GM19043 (cell line): ENCODE measurements around the gene RAP2A.

Source experiments
- ATAC-seq: cut with Tn5 transposase; IDR thresholded peaks from one replicate; pipeline ENCODE4 v1.9.1; 2021; ENCODE audit warnings: low read depth; ENCODE audit not compliant: unreplicated experiment

RAP2A gene

DNA sequence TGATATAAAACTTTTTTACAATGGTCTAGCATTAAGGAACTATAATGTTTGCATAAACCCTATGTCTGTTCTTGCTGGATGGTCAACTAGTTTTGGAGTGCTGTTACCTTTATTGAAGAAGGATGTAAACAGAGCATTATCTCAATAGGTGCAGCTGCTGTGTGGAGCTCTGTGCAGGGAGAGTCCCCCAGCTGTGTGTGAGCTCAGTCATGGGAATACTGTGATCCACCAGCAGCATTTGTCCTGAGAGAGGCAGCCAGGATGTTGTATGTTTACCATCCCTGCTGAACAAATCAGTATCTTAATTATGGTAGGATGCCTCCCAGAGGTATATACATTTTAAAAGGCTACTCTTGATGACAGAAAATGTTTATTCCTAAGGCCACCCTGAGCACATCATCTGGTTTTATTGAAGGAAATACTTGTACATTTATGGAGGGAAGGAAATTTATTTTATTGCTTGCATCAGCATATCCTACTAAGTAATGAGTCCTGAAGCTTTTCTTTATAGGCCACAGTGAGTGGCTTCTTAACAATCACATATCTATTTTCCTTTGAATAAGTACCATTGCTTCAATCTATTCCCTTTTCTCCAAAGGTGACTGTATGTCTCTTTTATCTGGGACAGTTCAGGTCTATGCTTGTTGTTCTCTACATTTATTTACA, 11.7 kb downstream of the RAP2A start:
- ATAC-seq = no peak

DNA sequence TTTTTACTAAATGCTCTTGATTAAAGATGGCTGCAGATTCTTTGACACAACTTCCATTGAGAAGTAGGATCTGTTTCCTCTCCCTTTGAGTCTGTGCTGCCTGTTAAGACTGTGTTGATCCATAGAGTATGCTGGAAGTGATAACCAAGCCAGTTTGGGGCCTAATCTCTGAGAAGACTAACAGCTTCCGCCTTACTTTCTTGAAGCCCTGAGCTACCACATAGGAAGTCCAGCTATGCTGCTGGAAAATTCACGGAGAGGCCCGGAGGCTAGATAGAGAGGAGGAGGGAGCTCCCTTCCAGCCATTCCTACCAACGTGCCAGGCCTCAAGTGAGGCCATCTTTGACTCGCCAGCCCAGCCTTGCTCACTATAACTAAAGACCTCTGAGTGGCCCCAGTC, 12.5 kb downstream of the RAP2A start:
- no peak for ATAC-seq

DNA sequence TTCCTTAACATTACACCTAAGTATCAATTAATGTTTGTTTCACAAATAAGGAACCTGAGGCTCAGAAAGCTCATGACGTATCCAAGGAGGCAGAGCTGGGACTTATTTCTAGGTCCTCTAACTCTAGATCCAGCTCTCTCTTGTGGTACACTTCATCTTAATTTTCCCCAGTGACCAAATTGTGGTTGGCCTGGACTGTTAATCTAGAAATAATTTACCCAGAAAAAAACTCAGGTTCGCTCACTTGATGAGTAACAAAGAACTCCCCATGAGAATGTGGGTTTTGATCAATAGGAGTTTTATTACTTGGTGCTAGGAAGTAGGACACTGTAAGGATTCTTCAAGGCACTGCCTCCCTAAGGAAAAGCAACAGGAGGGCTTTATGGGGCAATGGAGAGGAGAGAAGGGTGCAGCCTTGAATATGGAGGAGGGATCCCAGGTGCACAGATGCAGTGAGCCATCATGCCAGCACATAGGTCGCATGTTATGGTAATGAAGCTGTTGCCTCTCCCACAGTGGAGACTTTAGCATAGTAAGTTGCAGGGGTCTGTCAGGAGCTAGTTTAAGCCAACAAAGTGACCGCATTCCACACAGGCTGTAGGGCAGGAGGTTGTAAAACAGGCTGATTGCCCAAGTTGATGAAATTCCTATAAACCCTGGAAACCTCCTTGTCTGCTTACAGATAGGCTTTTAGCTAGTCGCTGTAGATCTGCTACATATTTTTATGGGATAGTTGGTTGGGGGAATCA, 14.7 kb downstream of the RAP2A start:
- ATAC-seq = peak; percentile 61

DNA sequence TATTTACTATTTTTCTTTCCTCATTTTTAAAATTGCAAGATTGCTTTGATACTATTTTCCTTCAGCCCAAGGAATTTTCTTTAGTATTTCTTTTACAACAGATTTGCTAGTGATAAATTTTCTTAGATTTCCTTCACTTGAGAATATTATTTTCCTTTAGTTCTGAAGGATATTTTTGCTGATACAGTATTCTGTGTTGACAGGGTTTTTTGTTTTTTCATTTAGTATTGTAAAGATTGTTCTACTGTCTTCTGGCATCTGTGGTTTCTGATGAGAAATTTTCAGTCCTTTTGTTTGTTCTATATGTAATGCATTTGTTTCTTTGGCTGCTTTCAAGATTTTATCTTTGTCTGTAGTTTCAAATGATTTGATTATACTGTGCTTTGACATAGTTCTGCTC, 20.7 kb downstream of the RAP2A start:
- ATAC-seq = no peak

DNA sequence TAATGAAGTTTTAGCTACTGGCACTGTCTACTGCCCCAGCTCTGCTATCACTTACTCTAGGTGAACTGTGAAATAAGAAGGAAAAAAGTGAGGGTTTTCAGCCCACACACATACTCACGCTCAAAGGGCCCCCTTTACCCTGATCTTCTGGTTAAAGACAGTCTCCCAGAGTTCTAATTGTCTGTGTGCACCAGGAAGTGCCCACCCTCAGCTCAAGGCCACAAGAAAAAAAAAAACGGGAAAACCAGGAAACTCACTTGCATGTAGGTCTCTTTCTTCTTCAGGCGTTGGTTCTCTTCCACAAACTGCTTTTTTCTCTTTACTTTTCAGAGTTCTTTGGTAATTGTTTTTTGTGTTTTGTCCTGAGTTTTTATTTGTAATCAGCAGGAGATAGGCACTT, 22.1 kb downstream of the RAP2A start:
- ATAC-seq = no peak

DNA sequence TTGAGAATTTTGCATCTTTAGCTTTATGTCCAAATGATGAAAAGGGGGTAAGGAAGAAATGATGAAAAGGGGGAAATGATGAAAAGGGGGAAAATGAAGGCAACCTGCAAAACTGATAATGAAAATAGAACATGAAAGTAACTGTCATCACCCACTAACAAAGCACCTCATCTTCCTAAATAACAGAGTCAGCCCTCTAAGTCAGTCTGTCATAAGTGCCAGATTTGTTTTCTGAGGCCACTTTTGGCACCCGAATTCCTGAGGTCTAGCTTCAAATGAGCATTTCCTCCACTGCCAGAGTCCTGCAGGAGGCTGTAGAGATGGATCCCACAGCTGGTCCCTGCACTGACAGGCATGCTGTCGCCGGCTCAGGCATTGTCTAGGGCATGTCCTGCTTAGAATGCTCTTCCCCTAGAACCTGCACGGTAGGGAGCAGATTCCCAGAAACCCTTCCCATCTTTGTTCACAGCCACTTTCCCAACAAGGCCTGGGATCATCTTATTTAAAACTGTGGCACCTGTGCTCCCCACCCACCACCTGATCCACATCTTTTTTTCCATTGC, 25.3 kb downstream of the RAP2A start:
- peak; percentile 19 for ATAC-seq

DNA sequence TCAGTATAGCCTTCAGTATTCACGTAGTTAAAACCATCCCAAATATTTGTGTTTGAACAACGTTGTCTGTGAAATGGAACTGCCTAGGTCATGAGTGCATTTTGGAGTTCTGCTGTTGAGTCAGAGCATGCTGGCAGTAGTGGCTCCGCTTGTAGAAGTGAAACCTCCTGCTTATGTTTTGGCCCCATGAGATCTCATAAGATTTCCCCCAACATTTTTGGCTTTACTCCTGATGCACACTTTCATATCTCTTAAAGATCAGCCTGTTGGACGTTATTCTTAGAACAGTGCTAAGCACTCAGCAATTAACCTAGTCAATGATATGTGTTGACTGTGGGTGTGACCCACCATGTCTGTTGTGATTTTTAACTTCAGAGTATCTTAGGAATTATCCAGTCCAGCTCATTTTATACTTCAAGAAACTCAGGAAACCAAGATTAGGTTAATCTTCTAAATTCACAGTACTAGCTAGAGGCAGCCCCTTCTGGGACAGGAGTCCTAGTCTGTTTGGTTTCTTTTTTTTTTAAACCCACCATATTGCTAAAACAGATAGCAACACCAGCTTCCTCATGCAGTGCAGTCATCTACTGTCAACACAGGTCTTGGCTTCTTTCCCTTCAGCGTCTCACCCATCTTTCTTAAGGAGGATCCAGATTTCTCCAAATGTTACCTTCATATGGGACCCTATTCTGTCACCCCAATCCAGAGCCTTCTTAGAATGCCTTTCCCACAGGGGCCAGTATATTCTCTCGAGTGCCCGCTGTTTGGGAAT, 26.2 kb downstream of the RAP2A start:
- peak; percentile 95 for ATAC-seq

DNA sequence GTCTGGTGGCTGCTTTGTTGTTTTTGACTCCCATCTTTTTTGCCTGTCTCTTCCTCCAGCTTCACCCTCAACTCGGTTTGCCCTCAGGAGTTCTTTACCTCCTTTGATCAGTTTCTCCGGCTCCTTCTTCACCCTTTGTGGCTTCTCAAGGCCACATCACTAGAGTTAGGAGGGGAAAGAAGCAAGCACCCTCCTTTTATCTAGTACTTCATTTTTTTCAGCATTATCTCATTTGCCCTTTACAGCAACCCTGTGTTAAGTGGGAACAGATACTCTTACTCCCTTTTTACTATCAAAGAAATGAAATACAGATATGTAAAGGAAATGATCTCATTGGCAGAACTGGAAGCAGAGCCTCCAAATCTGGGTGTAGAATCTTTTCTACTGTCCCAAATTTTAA, 26.9 kb downstream of the RAP2A start:
- no peak for ATAC-seq

DNA sequence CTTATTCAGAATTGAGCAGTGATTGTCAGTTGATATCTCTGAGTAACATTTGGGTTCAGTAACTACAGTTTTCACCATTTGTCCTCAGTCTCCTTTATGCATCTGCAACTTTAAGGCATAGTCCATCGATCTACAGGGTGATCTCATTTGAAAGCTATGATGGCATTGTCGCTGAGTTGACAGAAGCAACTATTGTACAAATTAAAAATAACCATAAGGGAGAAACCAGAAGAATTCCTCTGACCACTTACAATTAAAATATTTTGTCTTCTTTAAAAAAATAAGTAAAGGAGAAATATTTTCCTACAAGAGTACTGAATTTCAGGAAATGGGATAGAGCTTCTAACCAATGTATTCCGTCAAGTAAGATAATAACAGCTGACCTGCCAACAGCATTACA, 30.6 kb downstream of the RAP2A start:
- ATAC-seq = no peak

DNA sequence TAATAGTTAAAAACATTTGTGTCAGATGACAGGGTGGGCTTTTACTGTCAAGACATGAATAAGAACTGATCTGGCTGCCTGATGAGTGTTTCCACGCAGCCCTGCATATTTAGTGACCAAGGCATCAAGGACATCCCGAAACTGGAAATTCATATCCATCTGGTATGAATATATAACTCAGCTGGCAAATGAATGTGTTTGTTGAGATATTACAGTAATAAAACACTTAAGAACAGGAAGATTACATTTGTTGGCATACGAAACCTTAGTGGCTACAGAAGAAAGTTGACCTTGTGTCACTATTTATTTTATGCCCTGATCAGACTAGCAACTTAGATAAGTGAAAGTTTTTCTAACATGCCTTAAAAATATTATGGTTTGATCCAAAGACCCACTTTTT, 32.8 kb downstream of the RAP2A start:
- no peak for ATAC-seq

DNA sequence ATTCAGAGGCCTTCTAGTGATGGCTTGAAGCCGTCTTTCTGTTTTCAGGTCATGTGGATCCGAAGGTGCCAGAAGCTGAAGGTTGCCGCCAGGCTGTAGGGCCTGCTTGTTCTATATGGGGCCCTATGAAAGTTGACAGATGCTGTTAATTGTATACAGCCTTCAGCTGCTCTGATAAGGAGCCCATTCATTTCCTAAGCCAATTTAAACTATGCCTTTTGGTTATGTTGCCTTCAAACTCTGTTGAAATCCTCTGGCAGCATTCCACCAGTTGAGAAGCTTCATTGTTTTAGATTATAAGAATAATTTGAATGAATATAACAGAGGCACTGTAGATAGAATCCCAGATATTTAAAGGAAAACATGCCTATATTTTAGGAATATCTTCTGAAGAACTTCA, 34.4 kb downstream of the RAP2A start:
- ATAC-seq = no peak

DNA sequence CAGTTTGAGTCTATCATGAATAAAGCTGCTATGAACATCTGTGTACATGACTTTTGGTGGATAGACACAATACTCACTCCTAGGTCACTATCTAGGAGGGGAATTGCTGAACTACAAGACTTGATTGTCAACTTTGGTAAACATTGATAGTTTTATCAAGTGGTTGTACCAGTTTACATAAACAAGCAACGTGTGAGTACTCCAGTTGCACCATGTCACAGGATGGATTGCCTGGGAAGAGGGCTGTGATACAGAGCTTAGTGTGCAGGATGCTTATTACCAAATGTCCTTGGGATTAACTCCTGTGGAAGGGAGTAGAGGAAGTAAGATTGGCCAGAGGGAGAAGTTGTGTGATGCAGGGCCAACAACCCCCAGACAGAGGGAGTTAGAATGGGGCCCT, 37.7 kb downstream of the RAP2A start:
- no peak for ATAC-seq

DNA sequence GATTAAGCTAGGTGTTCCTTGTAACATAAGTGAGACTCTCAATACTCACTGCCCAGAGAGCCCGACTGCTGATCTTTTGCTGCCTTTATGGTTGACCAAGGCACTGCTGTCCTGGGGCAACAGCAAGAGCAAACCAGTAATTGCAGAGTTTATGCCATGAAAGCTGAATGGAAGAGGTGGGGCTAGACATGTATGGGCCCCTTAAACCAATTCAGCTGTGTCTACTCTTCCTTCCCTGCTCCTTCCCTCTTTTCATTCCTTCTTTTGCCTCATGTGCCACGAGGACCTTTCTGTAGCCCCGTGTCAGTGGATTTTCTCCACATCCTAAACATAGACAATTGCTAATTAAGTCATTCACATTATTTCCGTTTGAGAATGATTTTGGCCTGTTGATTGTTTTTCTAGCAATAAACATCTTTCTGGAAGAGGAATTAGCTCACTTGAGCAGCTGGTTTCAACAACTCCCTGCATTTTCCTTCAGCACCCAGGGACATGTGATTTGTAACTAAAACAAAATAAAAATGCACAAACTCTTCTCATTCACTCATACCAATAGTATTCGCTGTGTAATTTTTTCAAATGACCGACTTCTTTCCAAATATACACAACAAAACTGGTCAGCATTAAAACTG, 40.5 kb downstream of the RAP2A start:
- ATAC-seq = no peak

DNA sequence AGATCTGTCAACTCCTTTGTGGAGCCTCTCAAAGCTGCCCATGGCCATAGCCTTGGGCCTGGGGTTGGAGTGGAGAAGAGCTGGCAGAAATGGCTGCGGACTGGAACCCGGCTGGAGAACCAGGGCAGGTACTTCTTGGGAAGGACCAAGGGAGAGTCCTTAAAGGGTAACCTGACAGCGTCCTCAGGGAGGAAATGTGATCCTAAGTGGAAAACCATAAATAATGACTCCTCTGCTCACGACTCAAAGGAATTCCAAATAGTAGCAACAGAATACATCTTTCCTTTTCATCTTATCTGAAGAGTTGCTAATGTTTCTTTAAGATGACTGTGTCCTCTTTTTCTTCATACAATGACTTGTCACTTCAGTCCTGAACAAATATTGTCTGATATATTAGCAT, 41.0 kb downstream of the RAP2A start:
- ATAC-seq = no peak

DNA sequence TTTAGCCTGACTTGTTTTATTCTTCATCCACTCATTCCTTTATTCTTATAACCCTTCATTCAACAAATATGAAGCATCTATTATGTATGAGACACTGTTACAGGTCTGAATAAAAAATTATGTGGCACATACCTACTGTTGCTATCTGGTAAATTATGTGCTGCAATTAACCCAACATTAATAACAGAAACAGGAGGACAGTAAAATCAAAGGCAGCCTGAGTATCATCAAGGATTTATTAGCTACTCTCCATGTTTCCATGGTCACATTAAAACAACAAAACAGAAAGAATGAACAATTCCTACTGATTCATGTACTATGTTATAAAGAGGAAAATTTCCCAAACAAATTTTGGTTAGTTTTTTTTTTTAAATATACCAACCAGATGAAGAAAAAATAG, 43.9 kb downstream of the RAP2A start:
- ATAC-seq = no peak

DNA sequence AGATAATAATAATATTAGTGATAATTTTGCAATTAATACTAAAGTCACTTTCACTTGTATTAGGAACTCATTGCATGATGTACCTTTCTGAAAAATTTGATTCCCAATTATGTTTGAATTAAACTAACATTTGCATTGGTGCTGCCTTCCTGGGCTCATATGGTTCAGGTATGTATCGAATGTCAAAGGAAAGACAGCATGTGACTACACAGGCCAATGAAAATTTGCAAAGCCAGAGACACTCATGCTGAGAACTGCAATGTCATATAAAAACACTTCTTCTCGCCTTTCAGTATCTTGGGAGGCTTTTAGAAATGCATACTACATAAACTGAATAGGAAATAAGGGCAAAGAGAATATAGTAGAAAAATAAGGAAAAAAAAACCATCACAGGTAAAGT, 44.3 kb downstream of the RAP2A start:
- no peak for ATAC-seq

DNA sequence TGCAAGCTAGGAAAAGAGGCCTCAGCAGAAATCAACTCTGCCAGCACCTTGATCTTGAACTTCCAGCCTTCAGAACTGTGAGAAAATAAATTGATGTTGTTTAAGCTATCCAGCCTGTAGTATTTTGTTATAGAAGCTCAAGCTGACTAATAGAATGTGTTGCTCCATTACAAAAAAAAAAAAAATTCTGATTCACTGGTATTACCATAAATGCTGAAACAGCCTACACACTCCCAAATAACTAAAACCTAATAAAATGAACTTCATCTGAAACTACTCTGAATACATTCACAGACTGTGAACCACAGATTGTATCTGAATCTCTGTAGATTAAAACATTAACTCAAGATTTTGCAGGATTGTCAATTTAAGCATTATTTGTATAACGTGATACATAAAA, 49.5 kb downstream of the RAP2A start:
- no peak for ATAC-seq

DNA sequence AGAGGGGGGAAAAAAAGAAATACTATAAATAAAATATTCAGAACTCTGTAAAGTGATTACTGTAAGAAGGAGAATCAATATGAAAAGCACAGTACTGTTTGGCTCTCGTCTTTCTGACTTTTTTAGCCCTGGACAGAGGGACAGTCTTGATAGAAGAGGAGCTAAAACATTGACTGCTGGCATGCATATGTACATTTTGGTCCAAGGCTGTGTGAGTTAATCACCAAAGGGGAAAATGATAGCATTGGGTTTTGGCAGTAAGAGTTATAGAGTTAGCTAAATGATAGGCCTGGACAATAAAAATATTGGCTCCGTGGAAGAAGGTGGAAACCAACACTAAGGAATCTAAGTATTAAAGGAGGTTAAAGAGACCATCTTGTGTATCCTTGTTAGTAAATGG, 50.3 kb downstream of the RAP2A start:
- ATAC-seq = no peak

DNA sequence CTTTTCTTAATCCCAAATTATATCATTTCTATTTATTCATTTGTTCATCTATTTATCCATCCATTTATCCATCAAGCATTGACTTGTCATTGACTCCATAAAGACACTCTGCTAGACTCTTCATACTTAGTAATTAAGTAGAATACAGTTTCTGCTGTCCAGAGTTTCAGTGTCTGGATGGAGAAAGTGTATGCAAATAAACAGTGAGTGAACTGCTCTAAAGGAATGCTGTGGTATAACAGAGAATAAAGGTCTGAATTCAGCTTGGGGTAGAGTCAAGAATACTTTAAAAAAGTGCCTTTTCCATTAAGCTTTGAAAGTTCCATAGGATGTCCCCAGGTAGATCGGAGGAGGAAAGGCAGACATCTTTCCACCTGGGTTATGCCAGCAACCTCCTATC, 51.4 kb downstream of the RAP2A start:
- ATAC-seq = no peak

DNA sequence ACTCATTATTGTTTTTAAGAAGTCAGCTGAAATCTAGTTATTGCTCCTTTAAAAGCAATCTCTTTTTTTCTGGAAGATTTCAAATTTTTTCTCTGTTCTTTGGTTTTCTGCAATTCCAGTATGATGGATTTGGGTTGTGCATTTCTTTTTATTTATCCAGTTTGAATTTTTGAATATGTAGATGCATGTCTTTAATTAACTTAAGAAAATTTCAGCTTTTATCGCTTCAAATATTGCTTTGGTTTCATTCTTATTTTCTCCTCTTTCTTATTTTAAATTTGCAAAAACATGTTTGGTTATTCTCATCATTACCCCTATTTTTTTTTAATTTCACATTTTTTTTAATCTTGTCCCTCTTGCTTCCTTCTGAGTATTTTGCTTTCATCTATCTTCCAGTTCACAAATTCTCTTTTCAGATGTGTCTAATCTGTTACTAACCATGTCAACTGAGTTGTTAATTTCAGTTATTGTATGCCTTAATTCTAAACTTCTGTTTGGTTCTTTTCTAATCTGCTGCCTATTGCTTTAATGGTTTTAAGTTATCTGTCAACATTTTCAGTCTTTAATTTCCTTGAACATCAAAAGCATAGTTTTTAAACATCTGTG, 56.8 kb downstream of the RAP2A start:
- ATAC-seq = no peak

DNA sequence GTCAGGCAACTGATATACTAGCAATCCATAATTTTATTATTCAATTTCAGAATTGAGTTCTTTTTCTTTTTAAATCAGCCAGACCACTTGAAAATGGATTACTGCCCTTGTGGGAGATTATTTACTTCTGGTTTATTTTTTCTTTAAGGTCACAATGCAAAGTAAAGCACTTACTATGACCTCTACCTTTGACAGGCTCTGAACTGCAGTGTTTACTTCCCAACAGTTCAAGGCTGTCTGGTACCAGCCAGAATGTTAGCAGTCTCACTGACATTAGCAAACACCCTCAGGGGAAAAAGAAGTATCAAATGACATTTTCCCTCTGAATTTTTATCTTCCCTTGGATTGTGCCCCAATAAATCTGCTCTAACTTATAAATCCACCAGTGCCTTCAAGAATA, 57.5 kb downstream of the RAP2A start:
- ATAC-seq = no peak
